Keratinocyte (primary cell): ENCODE results near the gene FUBP1. TPM values are rescaled to one million over a fixed set of nuclear protein-coding genes. Genes with fewer than 3 reads are reported as not detected.
A peak's percentile ranks its signal among the peaks of the same experiment; 100 is the strongest.

Source experiments
- DNase-seq: peaks from one replicate; pipeline ENCODE4 v3.0.0-alpha.2; 2011; ENCODE audit warnings: low read depth, missing footprints, low spot score
- FAIRE-seq: peaks from 2 replicates; lab custom pipeline; 2011; peaks lifted over from hg19 to GRCh38; lab: Jason Lieb, UNC
- H2AFZ ChIP-seq: 2 replicates; pipeline ENCODE4 v1.6.0; 2012; ENCODE audit warnings: low read length, control low read depth, inconsistent platforms; ENCODE audit not compliant: control insufficient read depth
- H3K27ac ChIP-seq: 2 replicates; pipeline ENCODE4 v1.5.1; 2011; ENCODE audit warnings: low read length; ENCODE audit not compliant: control insufficient read depth, insufficient read depth
- H3K27me3 ChIP-seq: 3 replicates; pipeline ENCODE4 v1.6.0; 2011; ENCODE audit warnings: low read length; ENCODE audit not compliant: control insufficient read depth, insufficient read depth; ENCODE audit errors: extremely low read depth
- H3K36me3 ChIP-seq, 2 experiments: 2 replicates in 1 of 2; 3 replicates in 1 of 2; pipeline ENCODE4 v1.5.1; 2011; ENCODE audit warnings: low read length in 2 of 2, mild to moderate bottlenecking in 1 of 2; ENCODE audit not compliant: control insufficient read depth in 2 of 2, insufficient read depth in 2 of 2; ENCODE audit errors: extremely low read depth in 1 of 2
- H3K4me1 ChIP-seq: 3 replicates; pipeline ENCODE4 v1.5.1; 2011; ENCODE audit warnings: low read length; ENCODE audit not compliant: control insufficient read depth, insufficient read depth; ENCODE audit errors: extremely low read depth
- H3K4me2 ChIP-seq: 3 replicates; pipeline ENCODE4 v1.6.0; 2011; ENCODE audit warnings: low read depth, low read length; ENCODE audit not compliant: control insufficient read depth, insufficient read depth; ENCODE audit errors: extremely low read depth
- H3K4me3 ChIP-seq, 3 experiments: fragments of 200-600 bp in 1 of 3; sonication (generic) in 1 of 3; 2 replicates in 2 of 3; 3 replicates in 1 of 3; pipeline ENCODE4 v1.5.1; 2011 to 2016; ENCODE audit warnings: low read length in 3 of 3, mild to moderate bottlenecking in 3 of 3, control low read depth in 2 of 3, inconsistent platforms in 1 of 3, low read depth in 1 of 3, mixed read lengths in 1 of 3, mixed run types in 1 of 3, moderate library complexity in 1 of 3; ENCODE audit not compliant: control insufficient read depth in 2 of 3, insufficient read depth in 2 of 3; ENCODE audit errors: extremely low read depth in 1 of 3
- H3K79me2 ChIP-seq: 2 replicates; pipeline ENCODE4 v1.6.0; 2012; ENCODE audit warnings: low read length; ENCODE audit not compliant: control insufficient read depth, insufficient read depth
- H3K9ac ChIP-seq: 3 replicates; pipeline ENCODE4 v1.6.0; 2011; ENCODE audit warnings: low read length; ENCODE audit not compliant: control insufficient read depth, insufficient read depth; ENCODE audit errors: extremely low read depth
- H3K9me1 ChIP-seq: 3 replicates; pipeline ENCODE4 v1.6.0; 2011; ENCODE audit warnings: low read length; ENCODE audit not compliant: control insufficient read depth, insufficient read depth; ENCODE audit errors: extremely low read depth
- H3K9me3 ChIP-seq: 2 replicates; pipeline ENCODE4 v1.5.1; 2012; ENCODE audit warnings: low read depth, low read length; ENCODE audit not compliant: control insufficient read depth
- H4K20me1 ChIP-seq: 3 replicates; pipeline ENCODE4 v1.6.0; 2011; ENCODE audit warnings: low read length; ENCODE audit not compliant: control insufficient read depth, insufficient read depth; ENCODE audit errors: extremely low read depth
- EZH2 ChIP-seq: IDR thresholded peaks from one replicate; pipeline ENCODE4 v1.6.1; 2012; ENCODE audit warnings: inconsistent platforms, mild to moderate bottlenecking, low read length, moderate library complexity
- dilution Hi-C: fragments of 300-500 bp; cut with MboI; formaldehyde crosslinking; loops from one replicate; pipeline ENCODE4 v1.7.0; 2020; ENCODE audit warnings: low sequenced_read_pairs; ENCODE audit not compliant: extremely low pct_ligation_motif_present
- polyA plus RNA-seq, 5 experiments: library from polyadenylated mRNA; depleted of rRNA in 3 of 5; stranded (reverse) in 3 of 5; stranded (forward) in 1 of 5; unstranded in 1 of 5; fragments of >200 nt; gene quantifications; 1 replicate in 1 of 5; 2 replicates in 3 of 5; 3 replicates in 1 of 5; pipeline versions ENCODE4 v1.2.1 to v1.2.3, GENCODE V29; 2011 to 2012; ENCODE audit warnings: missing spikeins in 2 of 5, low read depth in 1 of 5, low replicate concordance in 1 of 5
- TF ChIP-seq, protein P1 (sequence below), 3 experiments: IDR thresholded peaks in 1 of 3; conservative IDR thresholded peaks in 1 of 3; optimal IDR thresholded peaks in 1 of 3; 2 replicates in 2 of 3; 3 replicates in 1 of 3; pipeline versions ENCODE3 to v1.5.1; 2011; ENCODE audit warnings: low read length in 3 of 3, mild to moderate bottlenecking in 3 of 3, moderate library complexity in 2 of 3, control low read depth in 1 of 3, inconsistent platforms in 1 of 3; ENCODE audit not compliant: insufficient read depth in 2 of 3; ENCODE audit errors: extremely low read depth in 1 of 3

Gene FUBP1
- polyA plus RNA-seq, 1 donor (not counting 4 experiments of a cell fraction or from before 2014, with no cell fraction given), result 137 TPM

DNA sequence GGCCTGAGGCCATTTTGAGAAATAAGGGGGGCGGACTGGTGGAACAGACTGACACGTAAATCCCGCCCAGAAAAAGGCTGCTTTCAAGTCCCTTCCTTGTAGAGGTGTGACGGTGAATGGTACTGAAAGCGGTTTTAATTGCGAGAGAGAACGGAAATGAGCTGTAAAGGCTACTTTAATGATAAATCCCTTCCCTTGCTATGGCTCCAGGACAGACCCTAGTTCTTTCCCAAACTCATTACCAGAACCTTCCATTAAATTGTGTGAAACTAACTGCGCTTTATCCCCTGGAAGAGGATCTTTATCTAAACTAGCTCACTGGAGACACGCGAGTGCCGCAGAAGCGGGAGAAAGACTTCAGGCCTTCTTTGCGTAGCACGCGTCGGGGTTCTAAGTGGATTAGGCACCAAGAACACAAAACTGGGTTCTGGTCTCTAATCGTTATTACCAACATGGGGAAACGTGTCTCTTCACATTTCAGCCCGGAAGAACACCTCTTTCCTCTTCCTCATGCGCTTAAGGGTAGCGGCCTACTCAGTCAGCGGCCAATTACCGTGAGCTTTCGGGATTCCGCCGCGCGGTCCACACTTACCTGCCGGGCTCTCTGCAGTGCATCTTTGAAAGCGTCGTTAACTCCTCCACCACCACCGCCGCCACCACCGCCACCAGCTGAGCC is 441 bp downstream of the FUBP1 start:
- dilution Hi-C loops, result no loop called here
- H3K4me3 ChIP-seq, result peak overlapping the region; percentile 55 to 93 (median 90)
- no peak for TF ChIP-seq EZH2
- TF ChIP-seq, protein P1, sequence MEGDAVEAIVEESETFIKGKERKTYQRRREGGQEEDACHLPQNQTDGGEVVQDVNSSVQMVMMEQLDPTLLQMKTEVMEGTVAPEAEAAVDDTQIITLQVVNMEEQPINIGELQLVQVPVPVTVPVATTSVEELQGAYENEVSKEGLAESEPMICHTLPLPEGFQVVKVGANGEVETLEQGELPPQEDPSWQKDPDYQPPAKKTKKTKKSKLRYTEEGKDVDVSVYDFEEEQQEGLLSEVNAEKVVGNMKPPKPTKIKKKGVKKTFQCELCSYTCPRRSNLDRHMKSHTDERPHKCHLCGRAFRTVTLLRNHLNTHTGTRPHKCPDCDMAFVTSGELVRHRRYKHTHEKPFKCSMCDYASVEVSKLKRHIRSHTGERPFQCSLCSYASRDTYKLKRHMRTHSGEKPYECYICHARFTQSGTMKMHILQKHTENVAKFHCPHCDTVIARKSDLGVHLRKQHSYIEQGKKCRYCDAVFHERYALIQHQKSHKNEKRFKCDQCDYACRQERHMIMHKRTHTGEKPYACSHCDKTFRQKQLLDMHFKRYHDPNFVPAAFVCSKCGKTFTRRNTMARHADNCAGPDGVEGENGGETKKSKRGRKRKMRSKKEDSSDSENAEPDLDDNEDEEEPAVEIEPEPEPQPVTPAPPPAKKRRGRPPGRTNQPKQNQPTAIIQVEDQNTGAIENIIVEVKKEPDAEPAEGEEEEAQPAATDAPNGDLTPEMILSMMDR (optimal IDR thresholded peaks at IDR 0.05 in 1 of 3, IDR thresholded peaks at IDR 0.05 in 1 of 3, conservative IDR thresholded peaks at IDR 0.05 in 1 of 3; ENCODE audit: extremely low read depth in 1 of 3, insufficient read depth in 2 of 3, low read length in 3 of 3), result no peak
- H3K4me1 ChIP-seq, result peaks cover 20% of the 10 kb centered on the region
- H3K4me2 ChIP-seq, result peak overlapping the region; percentile 90
- H2AFZ ChIP-seq, result peak overlapping the region; percentile 70
- peaks cover 4 to 8% of the 10 kb centered on the region in 2 experiments for H3K36me3 ChIP-seq
- peaks cover 34% of the 10 kb centered on the region for H4K20me1 ChIP-seq
- peak; percentile 65 for FAIRE-seq
- no peaks in the 10 kb centered on the region for H3K9me3 ChIP-seq
- H3K27ac ChIP-seq, result peak overlapping the region; percentile 100
- H3K9ac ChIP-seq, result peak overlapping the region; percentile 100
- H3K9me1 ChIP-seq, result peaks cover 2% of the 10 kb centered on the region
- H3K79me2 ChIP-seq, result peaks cover 82% of the 10 kb centered on the region
- no peaks in the 10 kb centered on the region for H3K27me3 ChIP-seq
- DNase-seq, result peak; percentile 42

DNA sequence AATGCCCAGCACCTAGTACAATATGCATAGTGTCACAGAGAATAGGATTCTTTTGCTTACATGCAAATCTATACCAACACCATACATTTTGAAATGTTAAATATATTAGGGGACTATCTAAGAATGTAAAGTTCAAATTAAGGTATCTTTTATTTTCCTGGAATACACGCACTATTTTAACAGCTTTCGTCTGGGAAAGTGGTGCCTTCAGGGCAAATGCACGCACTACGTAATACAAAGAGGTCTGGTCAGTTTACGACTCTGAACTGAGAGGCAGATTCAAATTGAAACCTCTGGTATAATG is 931 bp downstream of the FUBP1 start:
- Histone ChIP-seq H3K9me1 (peaks cover 2% of the 10 kb centered on the region), H3K27me3 (no peaks in the 10 kb centered on the region), H3K4me1 (peaks cover 20% of the 10 kb centered on the region), H3K4me3 (peak overlapping the region; percentile 55 to 93 (median 90)), H3K79me2 (peaks cover 86% of the 10 kb centered on the region), H3K36me3 (peaks cover 4 to 8% of the 10 kb centered on the region in 2 experiments), H3K4me2 (peak overlapping the region; percentile 90), H2AFZ (no peak overlapping the region), H3K9ac (peak overlapping the region; percentile 100), H4K20me1 (peaks cover 34% of the 10 kb centered on the region), H3K27ac (peak overlapping the region; percentile 100), H3K9me3 (no peaks in the 10 kb centered on the region)
- FAIRE-seq (no peak), DNase-seq (no peak)
- dilution Hi-C loops, result no loop called here
- TF ChIP-seq, protein P1 (optimal IDR thresholded peaks at IDR 0.05 in 1 of 3, IDR thresholded peaks at IDR 0.05 in 1 of 3, conservative IDR thresholded peaks at IDR 0.05 in 1 of 3; ENCODE audit: extremely low read depth in 1 of 3, insufficient read depth in 2 of 3, low read length in 3 of 3), result no peak
- TF ChIP-seq EZH2, result no peak
